Measurements from ENCODE around the gene ORM2. TPM values are rescaled to one million over a fixed set of nuclear protein-coding genes. Genes with fewer than 3 reads are reported as not detected.
"Not testable (repeated sequence)": the region's sequence is repeated elsewhere in the genome, so short reads cannot be mapped to it uniquely, and the experiment has no call there.

Gene ORM2
- total RNA-seq (2014; rRNA removed; shearing (Covaris generic)), result not detected in 2 replicates
- not detected in 2 replicates for polyA plus RNA-seq (2014; cell fraction: nucleus; rRNA removed)

DNA sequence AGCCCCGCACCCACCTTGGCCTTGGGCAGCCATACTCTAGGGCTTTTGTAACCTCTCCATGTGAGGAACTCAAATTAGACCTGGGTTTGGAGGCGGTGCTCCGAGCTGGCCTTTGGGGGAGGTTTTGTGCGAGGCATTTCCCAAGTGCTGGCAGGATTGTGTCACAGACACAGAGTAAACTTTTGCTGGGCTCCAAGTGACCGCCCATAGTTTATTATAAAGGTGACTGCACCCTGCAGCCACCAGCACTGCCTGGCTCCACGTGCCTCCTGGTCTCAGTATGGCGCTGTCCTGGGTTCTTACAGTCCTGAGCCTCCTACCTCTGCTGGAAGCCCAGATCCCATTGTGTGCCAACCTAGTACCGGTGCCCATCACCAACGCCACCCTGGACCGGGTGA, at the start of gene ORM2:
ORM2 (plus strand) TSS at position 245 of the 398 bp plus-strand sequence; CDS start at position 281, 36 bp downstream.
- DNase-seq (ENCODE audit: extremely low read depth, low read depth), result not testable (repeated sequence)

- DNase-seq (ENCODE audit: extremely low read depth, low read depth), result no peak
Observed at GRCh38 chr9:114280636-114281472, 48.8 kb upstream of the ORM2 start.

- no peak for DNase-seq (ENCODE audit: extremely low read depth, low read depth)
Observed at GRCh38 chr9:114281473-114282103, 48.1 kb upstream of the ORM2 start.

GRCh38 chr9:114282104-114282485, 47.6 kb upstream of the ORM2 start:
- no peak for DNase-seq (ENCODE audit: extremely low read depth, low read depth)

DNA sequence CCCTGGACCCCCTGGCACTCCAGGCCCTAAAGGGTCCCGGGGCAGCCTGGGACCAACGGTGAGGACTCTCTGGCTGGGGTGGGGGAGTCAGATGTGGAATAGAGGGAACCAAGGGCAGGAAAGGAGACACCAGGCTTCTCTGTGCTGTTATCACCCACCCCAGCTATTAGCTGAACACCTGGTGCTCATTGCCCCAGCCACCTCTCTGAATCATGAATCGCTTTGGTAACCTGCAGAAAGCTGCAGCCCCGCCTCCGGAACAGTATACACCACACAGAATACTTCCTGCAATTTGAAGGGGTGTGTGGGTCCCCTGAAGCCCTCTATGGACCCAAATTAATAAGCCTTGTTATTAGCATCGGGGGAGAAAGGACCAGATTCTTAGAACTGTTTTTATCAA, 47.2 kb upstream of the ORM2 start:
- no peak for DNase-seq (ENCODE audit: extremely low read depth, low read depth)

DNA sequence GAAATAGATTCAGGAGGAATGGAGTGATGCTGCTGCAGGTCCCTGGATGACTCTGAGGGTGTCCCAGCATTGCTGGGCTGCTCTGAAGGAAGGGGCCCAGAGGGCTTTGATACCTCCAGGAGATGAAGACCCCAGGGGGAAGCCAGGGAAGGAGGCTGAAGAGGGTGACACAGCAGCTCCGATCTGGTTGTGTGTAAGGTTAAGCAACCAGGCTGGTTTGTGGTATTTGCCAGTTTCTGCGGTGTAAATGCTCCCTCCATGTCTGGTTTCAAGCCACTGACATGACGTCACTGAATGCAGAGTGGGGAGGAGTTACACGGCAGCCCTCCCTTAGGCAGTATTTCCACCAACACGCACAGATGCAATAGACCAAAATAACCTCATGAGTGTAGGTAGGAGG, 46.7 kb upstream of the ORM2 start:
- DNase-seq (ENCODE audit: extremely low read depth, low read depth), result peak; percentile 25

DNA sequence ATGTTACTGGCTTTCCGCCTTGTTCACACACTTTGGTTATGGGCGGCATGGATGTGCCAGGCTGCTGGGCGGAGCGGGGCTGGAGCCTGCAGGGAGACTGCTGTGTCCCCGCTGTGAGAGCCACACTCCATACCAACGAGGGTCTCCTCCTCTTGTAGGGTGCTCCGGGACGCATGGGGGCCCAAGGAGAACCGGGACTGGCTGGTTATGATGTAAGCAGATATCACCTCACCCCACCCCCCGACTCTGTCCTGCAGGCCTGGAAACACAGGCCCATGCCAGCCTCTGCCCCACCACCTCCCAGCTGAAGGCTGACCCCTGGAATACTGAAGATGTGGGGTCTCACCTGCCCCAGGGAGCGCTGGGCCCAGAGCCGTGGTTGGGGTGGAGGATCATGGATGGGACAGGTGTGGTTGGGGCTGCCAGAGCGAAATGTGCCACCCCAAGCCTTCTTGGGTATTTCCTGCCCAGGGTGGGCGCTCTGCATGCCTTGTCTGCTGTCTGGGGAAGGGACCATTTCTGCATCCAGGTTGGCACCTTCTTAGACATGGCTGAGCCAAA, 46.0 kb upstream of the ORM2 start:
- DNase-seq (ENCODE audit: extremely low read depth, low read depth), result no peak

DNA sequence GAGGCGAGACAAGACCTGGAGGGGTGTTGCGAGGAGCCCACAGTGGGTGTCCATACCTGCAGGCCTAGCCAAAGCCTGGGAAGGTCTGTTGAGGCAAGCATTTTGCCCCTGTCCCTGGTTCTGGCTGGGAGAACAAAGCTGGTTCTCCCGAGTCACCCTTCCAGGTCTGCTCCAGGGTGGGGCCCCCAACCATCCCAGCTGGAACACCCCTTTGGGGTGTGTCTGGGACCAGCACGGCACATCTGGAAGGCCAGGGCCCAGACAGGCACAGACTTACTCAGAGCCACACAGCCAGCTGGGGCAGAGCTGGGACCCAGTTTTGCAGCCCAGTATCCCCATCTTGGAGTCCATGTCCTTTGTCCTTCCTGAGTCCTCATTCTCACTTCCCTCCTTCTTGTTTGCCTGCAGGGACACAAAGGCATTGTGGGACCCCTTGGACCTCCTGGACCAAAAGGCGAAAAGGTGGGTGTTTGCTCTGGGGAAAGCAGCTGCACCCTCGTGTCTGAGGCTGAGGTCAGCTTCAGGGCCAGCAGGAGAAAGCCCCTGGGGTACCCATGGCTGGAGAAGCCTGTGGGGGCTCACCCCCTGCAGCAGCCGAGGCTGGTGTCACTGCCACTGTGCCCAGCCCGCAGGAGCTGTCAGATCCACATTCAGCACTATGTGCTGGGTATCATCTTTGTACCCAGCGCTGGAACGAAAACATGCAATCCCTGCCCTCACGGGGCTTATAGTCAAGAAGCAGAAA, 45.2 kb upstream of the ORM2 start:
- no peak for DNase-seq (ENCODE audit: extremely low read depth, low read depth)

- DNase-seq (ENCODE audit: extremely low read depth, low read depth), result no peak
Observed at GRCh38 chr9:114285166-114285867, 44.4 kb upstream of the ORM2 start.

DNA sequence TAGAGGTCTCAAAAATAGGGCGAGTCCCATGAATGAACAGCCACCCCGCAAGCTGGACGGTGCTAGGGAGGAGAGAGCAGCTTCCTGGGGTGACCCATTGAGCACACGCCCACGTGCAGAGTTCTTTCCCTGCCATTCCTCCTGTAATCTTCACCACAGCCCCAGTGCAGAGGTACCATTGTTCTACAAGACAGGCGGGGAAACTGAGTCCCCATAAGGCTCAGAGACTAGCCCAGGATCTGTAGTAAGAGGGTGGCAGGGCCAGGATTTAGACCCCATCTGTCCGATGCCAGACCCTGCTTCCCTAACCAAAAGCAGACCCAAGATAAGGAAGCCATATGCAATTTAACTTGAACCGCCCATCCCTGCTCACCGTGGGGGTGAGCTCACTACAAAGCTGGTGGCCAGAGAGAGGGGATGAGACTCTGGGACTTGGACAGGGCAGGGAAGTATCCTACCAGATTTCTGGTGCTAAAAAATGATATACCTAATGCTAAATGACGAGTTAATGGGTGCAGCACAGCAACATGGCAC, 43.5 kb upstream of the ORM2 start:
- DNase-seq (ENCODE audit: extremely low read depth, low read depth), result no peak

DNA sequence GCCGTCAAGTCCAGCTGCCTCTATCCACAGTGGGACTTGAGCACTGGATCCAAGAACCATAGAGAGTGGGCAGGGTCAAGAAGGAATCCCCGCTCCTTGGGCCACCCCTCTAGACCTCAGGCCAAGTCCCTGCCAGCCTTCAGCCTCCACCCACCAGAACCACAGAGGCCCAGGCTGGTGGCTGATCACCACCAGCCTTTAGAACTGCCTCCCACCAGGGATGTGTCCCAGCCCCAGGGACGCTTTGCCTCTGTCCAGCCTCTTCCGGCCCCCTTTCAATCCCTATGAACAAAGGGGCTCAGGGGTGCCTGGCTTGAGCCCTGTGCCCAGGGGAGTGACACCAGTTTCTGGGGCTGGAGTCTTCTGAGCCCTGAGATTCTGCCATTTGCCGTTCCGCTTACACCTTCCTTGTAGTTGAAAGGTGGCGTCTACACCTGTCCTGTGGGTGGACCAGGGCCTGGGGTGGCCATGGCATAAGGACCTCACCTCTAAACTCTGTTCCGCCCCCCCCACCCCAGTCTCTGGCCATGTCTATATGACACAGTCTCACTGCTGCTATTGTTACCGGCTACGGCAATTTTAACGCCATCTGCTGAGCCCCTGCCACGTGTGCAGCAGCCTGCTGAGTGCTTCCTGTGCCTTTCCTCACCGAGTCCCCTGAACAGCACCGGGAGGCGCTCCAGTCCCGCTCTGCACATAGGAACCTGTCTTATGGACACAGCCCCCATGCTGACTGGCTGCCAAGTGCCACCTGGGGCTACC, 42.5 kb upstream of the ORM2 start:
- no peak for DNase-seq (ENCODE audit: extremely low read depth, low read depth)

- DNase-seq (ENCODE audit: extremely low read depth, low read depth), result no peak
Observed at GRCh38 chr9:114287763-114288192, 41.9 kb upstream of the ORM2 start.

DNA sequence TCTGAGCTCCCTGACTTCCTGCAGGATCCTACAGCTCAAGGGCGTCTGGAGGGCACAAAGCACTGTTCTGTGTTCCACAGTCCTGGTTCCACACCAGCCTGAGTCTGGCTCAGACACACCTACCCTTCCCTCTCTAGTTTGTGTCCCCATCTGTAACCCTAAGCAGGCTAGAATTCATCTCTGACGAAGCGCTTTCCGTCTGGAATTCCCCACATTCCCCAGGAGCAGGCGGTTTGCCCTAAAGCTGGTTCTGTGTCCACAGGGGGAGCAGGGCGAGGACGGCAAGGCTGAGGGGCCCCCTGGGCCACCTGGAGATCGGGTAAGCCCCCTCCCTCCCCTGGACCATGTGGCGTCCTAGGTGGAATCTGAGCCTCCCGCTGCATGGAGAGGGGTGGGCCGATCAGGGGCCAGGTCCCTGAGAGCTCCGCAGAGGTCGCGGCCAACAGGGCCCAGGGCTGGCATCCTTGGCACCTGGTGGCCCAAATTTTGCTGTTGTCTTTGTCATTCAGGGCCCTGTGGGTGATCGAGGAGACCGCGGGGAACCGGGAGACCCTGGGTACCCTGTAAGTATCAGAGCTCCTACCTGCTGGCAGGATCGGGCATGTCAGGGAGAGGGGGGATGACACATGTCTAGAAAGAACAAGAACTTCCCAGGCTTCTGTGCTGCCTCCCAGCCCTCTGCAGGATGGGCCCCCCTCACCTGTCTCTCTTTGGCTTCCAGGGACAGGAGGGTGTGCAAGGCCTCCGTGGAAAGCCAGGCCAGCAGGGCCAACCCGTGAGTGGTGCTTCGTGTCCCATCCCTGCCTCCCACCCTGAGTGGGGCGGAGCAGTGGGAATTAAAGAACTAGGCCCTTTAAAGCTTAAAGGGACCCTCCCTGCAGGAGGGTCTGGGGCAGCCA, 41.2 kb upstream of the ORM2 start:
- no peak for DNase-seq (ENCODE audit: extremely low read depth, low read depth)

GRCh38 chr9:114289106-114289505, 40.6 kb upstream of the ORM2 start:
- no peak for DNase-seq (ENCODE audit: extremely low read depth, low read depth)

GRCh38 chr9:114289571-114290481, 39.8 kb upstream of the ORM2 start:
- DNase-seq (ENCODE audit: extremely low read depth, low read depth), result no peak

DNA sequence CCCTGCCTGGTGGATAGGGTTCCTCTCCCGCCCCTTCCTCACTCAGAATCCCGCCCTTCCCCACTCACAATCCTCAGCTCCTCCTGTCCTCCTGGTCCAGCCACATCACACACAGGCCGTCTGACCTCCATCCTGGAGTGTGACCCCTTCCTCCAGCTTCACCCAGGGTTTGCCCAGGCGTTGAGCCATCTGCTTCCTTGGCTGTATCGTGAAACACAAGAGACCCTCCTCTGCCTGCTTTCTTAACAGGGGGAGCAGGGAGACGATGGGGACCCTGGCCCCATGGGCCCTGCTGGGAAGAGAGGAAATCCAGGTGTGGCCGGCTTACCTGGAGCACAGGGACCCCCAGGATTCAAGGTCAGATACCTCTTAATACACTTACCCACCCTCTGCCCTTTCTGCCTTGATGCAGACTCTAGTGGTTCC, 39.1 kb upstream of the ORM2 start:
- DNase-seq (ENCODE audit: extremely low read depth, low read depth), result no peak

GRCh38 chr9:114291064-114291474, 38.6 kb upstream of the ORM2 start:
- DNase-seq (ENCODE audit: extremely low read depth, low read depth), result peak; percentile 69
